SHP77 treated with DMSO at 0.1 percent for 48 hours (cell line): ENCODE results near the gene TIMM23.
"Not testable (repeated sequence)": the region's sequence is repeated elsewhere in the genome, so short reads cannot be mapped to it uniquely, and the experiment has no call there.

ENCODE experiments used
- DNase-seq: peaks from one replicate; lab custom pipeline; 2025; lab: John Stamatoyannopoulos, UW

The TIMM23 gene, protein sequence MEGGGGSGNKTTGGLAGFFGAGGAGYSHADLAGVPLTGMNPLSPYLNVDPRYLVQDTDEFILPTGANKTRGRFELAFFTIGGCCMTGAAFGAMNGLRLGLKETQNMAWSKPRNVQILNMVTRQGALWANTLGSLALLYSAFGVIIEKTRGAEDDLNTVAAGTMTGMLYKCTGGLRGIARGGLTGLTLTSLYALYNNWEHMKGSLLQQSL

GRCh38 chr10:45972106-45972812, at the start of gene TIMM23:
TIMM23 (plus strand) TSS chr10:45972489; CDS start chr10:45972625, 136 bp downstream.
- DNase-seq = not testable (repeated sequence)

DNA sequence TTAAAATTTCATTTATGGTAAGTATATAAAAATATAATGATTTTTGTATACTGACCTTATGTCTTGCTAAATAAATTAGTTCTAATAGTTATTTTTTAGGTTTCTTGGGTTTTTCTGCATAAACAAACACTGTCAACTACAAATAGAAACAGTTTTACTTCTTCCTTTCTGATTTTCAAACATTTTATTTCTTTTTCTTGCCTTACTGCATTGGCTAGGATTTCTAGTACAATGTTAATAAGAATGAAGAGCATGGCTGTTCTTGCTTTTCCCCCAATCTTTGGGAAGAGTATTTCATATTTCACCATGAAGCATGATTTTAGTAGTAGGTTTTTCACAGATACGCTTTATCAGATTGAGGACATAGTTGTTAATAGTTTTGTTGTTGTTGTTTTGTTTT, 45.5 kb upstream of the TIMM23 start:
- not testable (repeated sequence) for DNase-seq

- not testable (repeated sequence) for DNase-seq
These were observed 41.0 kb upstream of the TIMM23 start for GRCh38 chr10:45931305-45931704.

DNA sequence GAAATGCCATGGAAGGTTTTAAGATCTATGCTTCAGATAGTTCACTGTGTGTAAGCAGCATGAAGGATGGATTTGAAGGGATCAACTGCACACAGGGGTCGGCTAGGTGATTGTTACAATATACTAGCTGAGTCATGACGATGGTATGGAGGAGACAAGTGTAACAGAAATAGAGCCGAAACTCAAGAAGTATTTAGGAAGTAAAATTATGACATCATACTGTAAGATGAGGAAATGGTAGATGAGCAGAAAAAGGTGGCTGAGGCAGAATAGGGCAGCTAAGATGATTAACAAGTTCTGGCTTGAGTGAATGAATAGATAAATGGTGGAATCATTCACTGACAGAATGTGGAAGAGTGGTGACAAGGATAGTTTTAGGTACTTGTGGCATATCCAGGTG, 37.5 kb upstream of the TIMM23 start:
- not testable (repeated sequence) for DNase-seq

DNA sequence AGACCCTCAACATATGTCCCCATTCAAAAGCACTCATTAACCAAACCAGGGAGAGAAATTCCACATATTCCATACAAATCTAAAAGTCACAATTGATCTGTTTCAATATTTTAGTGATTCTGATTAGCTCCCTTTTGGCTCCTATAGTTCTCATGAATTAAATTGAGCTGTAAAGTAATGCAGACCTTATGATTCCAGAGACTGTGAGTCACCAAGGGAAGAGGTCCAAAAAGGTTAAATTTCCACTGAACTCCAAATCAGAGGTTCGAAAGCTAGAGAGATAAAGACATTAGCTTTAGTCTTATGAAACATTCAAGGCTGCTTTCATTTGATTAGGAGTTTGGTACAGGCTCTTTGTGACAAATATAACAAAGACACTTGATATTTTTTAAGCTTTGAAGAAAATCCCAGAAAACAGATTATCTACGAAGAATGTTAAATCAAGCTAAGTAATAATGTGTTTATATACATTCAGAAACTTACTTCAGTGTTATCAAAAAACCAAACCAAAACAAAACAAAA, 33.1 kb upstream of the TIMM23 start:
- DNase-seq = not testable (repeated sequence)

DNA sequence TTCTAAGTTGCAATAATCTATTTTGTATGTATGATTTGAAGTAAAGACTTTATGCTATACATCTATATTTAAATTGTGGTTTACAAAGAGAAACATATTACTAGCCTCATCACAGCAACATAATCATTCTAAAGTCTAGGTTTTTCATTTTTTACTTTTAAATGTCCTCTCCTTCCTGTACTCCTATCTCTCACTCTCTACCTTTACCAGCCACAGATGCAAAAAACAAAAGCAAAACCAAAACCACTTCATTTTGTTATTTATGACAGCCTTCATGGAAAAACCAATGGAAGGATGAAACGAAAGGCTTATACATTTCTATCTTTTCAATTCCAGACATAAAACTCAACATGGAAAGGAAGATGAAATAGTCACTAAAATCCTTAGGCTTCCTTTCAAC, 31.1 kb upstream of the TIMM23 start:
- not testable (repeated sequence) for DNase-seq

- DNase-seq = not testable (repeated sequence)
These were observed 26.8 kb upstream of the TIMM23 start for GRCh38 chr10:45945476-45945875.

GRCh38 chr10:45947363-45947762, 24.9 kb upstream of the TIMM23 start:
- not testable (repeated sequence) for DNase-seq

GRCh38 chr10:45948801-45949200, 23.5 kb upstream of the TIMM23 start:
- not testable (repeated sequence) for DNase-seq

GRCh38 chr10:45954367-45954766, 17.9 kb upstream of the TIMM23 start:
- not testable (repeated sequence) for DNase-seq

DNA sequence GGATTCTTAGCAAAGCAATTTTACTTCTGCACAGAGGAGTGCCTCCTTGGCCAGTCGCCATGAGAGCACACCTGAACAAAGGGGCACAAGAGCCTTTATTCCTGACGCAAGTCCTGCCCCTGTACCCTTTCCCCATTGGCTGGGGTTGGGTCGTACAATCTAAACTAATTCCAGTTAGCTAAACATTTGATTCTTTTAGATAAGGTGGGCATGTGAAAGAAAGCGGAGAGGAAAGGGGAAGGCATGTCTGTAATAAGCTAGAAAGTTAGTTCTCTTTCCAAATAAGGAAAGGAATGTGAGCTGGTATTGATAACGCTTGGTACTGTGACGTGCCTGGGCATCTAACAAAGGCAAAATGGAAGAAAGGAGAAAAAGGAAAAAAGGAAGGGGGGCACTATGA, 15.7 kb upstream of the TIMM23 start:
- DNase-seq = not testable (repeated sequence)

DNA sequence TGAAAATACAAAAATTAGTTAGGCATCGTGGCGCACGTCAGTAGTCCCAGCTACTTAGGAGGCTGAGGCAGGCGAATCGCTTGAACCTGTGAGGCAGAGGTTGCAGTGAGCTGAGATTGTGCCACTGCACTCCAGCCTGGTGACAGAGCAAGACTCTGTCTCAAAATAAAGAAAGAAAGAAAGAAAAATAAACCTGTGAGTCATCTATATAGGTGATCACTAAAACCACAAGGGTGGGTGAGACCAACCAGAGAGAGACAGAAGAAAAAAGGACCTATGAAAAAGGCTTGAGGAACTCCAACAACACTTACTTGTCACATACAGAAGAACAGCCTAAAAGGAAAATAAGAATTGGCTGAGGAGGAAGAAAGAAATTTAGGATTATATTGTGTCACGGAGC, 14.4 kb upstream of the TIMM23 start:
- DNase-seq = not testable (repeated sequence)

GRCh38 chr10:45962686-45963452, 9.4 kb upstream of the TIMM23 start:
- DNase-seq = not testable (repeated sequence)

- not testable (repeated sequence) for DNase-seq
These were observed 1.3 kb upstream of the TIMM23 start for GRCh38 chr10:45971019-45971418.

DNA sequence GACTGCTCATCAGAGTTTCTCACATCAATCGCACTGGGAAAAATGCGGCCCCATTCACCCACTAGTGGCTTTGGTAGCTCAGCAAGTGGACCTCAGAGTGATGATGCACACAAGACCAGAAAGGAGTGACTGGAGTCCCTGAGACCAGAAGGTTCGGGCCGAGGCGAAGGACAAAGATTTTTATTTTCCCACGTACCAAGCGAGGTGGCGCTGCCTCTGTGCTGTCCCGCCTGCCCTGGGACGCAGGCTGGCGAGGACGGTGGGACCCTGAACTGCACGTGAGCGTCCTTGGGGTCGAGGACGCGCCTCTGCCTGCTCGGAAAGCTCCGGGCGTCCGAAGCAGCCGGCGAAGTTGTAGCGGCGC, 565 bp upstream of the TIMM23 start:
- DNase-seq = not testable (repeated sequence)

GRCh38 chr10:45972813-45973169, 502 bp downstream of the TIMM23 start:
- not testable (repeated sequence) for DNase-seq

GRCh38 chr10:45974041-45974440, 1.8 kb downstream of the TIMM23 start:
- DNase-seq = not testable (repeated sequence)

GRCh38 chr10:45978554-45978953, 6.3 kb downstream of the TIMM23 start:
- DNase-seq = not testable (repeated sequence)

DNA sequence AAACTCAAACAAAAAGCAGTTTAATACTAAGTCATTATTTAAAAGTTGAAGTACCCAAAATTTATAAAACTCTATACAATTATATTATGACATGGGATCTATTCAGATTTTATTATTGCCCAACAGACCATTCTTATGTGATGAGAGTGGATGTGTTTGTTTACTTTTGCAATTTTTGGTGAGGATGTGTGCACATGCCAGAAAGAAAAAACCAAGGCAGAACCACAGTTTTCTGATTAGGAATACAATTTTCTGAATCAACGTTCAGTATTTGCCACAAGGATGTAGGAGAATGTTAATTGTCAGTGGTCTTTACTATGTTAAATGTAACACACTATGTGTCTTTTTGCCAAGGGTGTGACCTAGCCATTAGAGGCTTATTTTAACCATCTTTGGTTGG, 9.1 kb downstream of the TIMM23 start:
- not testable (repeated sequence) for DNase-seq

- DNase-seq = not testable (repeated sequence)
These were observed 11.4 kb downstream of the TIMM23 start for GRCh38 chr10:45983538-45984186.

- DNase-seq = not testable (repeated sequence)
These were observed 12.2 kb downstream of the TIMM23 start for GRCh38 chr10:45984473-45984872.

DNA sequence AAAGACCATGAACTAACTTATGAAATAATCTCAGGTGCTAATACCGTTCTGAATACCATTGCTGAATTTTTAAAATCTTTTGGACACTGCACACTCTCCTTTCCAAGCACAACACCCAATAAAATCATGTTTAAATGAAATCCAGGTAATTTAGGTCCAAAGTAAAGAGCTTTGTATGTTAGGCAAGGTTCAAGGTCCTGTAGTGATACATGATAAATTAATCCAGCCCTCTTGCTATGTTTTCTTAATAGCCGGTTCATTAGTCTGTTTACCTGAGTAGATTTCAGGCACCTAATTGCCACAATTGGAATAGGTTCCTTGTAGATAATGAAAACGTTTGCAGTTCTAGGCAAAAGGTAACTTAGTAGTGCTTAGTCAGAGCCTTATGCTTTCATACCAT, 13.3 kb downstream of the TIMM23 start:
- DNase-seq = not testable (repeated sequence)
